ACC112 (cell line): ENCODE results near the gene PHF20.

Source experiments
- H2AFZ ChIP-seq: fragments of 200-600 bp; sonication (generic); one replicate; pipeline ENCODE4 v1.6.0; 2017; ENCODE audit warnings: antibody characterized with exemption, low read length; ENCODE audit not compliant: unreplicated experiment
- H3K27ac ChIP-seq: fragments of 200-600 bp; sonication (generic); 2 replicates; pipeline ENCODE4 v1.5.1; 2014; ENCODE audit warnings: low read depth, mild to moderate bottlenecking, antibody characterized with exemption, low read length, moderate library complexity
- H3K27me3 ChIP-seq: fragments of 200-600 bp; sonication (generic); 2 replicates; pipeline ENCODE4 v1.6.1; 2014; ENCODE audit warnings: mild to moderate bottlenecking, antibody characterized with exemption, low read length, moderate library complexity, mixed read lengths; ENCODE audit not compliant: insufficient read depth
- H3K36me3 ChIP-seq: fragments of 200-600 bp; sonication (generic); 2 replicates; pipeline ENCODE4 v1.6.1; 2016; ENCODE audit warnings: mild to moderate bottlenecking, antibody characterized with exemption, low read length, moderate library complexity, mixed read lengths; ENCODE audit not compliant: insufficient read depth
- H3K4me1 ChIP-seq: fragments of 200-600 bp; sonication (generic); one replicate; pipeline ENCODE4 v1.6.1; 2016; ENCODE audit warnings: low read length, mixed read lengths; ENCODE audit not compliant: insufficient read depth, unreplicated experiment, control insufficient read depth
- H3K4me3 ChIP-seq: fragments of 200-600 bp; sonication (generic); 2 replicates; pipeline ENCODE4 v1.5.1; 2014; ENCODE audit warnings: mild to moderate bottlenecking, low read depth, low read length
- H3K79me2 ChIP-seq: fragments of 200-600 bp; sonication (generic); one replicate; pipeline ENCODE4 v1.6.0; 2016; ENCODE audit warnings: low read length; ENCODE audit not compliant: control insufficient read depth, unreplicated experiment, insufficient read depth

PHF20 gene

DNA sequence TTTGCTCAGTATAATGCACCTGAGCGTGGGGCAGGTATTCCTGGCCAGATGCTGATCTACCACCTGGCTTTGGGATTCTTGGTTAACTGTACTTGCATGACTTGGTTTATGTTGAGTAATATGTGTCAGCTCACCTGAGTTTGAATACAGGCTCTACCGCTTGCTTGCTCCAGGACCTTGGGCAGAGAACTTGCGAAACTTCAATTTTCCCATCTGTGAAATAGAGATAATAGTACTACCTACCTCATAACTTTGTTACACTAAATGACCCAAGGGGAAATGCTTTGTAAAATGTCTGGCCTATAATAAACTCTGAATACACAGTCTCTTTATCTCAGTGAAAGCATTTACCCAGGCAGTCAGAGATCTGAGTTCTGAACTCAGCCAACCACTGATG is 130.7 kb downstream of the PHF20 start:
- peaks cover 7% of the 10 kb centered on the region for H3K79me2 ChIP-seq
- H3K27ac ChIP-seq, result peak overlapping the region; percentile 84; the same call in 1 of the 2 replicates
- H2AFZ ChIP-seq, result no peak overlapping the region
- H3K4me3 ChIP-seq, result no peak overlapping the region
- no peaks in the 10 kb centered on the region for H3K27me3 ChIP-seq
- H3K36me3 ChIP-seq, result peaks cover 6% of the 10 kb centered on the region
- H3K4me1 ChIP-seq, result peaks cover 15% of the 10 kb centered on the region

DNA sequence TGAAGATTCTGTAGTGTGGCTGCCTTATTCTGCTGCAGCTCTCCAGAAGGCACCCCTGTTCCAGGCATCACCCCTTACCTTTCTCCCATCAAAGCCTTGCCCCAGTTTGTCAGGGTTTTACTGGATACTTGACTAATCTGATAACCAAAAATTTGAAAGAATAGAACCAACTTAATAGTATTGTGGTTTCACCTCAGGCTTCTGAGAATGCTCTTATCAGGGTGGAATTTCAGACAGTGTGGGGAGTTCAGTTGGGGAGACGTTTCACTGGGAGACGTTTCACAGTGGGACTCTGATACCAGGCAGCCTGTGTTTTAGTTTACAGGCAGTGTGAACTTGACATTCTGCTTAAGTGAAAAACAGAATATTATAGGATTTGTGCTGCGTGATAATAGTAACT is 132.0 kb downstream of the PHF20 start:
- H3K27me3 ChIP-seq, result no peaks in the 10 kb centered on the region
- no peak overlapping the region for H3K27ac ChIP-seq
- H3K36me3 ChIP-seq, result peaks cover 6% of the 10 kb centered on the region
- peaks cover 15% of the 10 kb centered on the region for H3K4me1 ChIP-seq
- no peak overlapping the region for H2AFZ ChIP-seq
- no peak overlapping the region for H3K4me3 ChIP-seq
- H3K79me2 ChIP-seq, result peaks cover 7% of the 10 kb centered on the region

DNA sequence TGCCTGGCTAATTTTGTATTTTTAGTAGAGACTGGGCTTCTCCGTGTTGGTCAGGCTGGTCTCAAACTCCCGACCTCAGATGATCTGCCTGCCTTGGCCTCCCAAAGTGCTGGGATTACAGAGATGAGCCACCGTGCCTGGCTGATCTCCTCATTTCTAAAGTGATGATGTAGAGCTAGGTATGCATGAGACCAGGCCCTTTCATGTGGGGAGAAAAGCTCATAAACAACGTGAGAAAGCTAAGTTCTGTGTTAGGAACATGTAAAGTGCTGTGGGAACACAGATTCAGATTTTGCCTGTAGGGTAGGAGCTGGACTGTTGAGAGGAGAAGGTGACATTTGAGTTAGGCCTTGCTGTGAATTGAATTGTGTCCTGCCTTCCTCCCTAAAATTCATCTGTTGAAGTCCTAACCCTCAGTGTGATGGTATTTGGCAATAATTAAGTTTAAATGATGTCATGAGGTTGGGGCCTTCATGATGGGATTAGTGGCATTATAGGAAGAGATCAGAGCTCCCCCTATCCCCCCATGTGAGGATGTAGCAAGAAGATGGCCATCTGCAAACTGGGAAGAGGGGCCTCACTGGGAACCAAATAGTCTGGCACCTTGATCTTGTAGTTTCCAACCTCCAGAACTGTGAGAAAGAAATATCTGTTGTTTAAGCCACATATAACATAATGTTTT is 133.3 kb downstream of the PHF20 start:
- Histone ChIP-seq H3K79me2 (peaks cover 7% of the 10 kb centered on the region), H3K27ac (no peak overlapping the region), H3K4me1 (peaks cover 15% of the 10 kb centered on the region), H3K4me3 (no peak overlapping the region), H3K36me3 (no peaks in the 10 kb centered on the region), H3K27me3 (no peaks in the 10 kb centered on the region), H2AFZ (no peak overlapping the region)

DNA sequence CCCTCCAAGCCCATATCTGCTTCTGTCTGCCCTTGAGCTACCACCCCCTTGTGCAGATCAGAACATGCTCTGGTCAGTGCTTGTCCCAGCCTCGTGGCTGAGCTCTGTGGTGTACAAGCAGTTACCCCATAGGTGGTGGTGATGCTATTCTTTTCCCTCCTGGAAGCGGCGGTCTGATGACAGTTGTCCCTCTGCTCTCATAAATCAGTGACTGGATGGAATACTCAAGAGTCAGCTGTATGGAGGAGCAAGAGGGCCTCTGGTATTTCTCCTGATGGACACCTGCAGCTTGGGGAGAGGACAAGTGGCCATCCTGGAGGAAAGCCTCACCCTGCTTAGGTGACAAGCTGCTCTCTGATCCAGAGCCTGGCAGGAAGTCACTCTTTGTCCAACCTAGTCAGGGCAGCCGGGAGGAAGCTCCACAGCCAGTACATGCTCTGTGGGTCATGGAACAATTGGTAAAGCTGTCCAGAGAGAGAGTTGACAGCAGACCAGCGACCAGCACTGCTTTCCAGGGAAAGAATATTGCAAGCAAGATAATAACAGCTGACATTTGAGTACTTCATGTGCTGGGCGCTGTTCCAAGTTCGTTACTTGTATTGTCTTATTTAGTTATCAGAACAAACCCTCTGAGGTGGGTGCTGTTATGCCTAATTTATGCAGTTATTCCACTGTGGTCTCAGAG is 135.3 kb downstream of the PHF20 start:
- Histone ChIP-seq H3K27ac (no peak overlapping the region), H2AFZ (no peak overlapping the region), H3K4me3 (no peak overlapping the region), H3K36me3 (no peaks in the 10 kb centered on the region), H3K27me3 (no peaks in the 10 kb centered on the region), H3K79me2 (peaks cover 7% of the 10 kb centered on the region), H3K4me1 (peaks cover 6% of the 10 kb centered on the region)

DNA sequence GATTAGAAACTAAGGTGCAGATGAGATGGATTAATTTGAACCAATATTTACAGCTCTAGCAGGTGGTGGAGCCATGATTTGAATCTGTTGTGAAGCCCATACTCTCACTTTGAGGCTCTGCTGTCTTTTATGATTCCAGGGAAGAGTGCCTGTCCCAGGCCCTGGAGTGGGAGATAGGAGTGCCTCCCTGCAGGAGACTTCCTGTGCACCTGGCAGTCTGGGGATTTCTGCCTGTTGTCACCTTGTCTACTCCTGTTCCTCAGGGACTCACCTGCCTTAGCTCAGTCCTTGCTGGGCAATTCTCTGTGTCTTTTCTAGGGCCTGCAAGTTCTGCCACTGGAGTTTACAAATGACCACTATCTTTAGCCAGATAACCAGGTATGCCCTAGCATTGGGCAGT is 136.2 kb downstream of the PHF20 start:
- H3K36me3 ChIP-seq, result no peaks in the 10 kb centered on the region
- H3K4me1 ChIP-seq, result no peaks in the 10 kb centered on the region
- no peak overlapping the region for H2AFZ ChIP-seq
- no peak overlapping the region for H3K4me3 ChIP-seq
- no peak overlapping the region for H3K27ac ChIP-seq
- H3K79me2 ChIP-seq, result peaks cover 7% of the 10 kb centered on the region
- H3K27me3 ChIP-seq, result no peaks in the 10 kb centered on the region

DNA sequence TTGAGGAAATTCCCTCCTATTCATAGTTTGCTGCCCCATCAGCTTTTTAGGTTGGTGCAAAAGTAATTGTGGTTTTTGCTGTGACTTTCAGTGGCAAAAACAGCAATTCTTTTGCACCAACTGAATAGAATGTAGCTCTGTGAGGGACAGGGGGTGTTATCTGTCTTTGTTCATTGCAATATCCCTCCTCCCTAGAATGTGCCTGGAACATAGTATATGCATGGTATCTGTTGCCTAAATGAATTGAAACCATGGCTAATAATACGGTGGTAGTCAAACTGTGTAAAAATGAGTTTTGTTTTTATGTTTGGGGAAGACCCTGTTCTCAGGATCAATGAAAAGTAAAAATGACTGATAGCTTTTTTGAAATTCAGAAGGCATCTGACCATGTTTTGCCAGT is 137.4 kb downstream of the PHF20 start:
- H3K27me3 ChIP-seq, result no peaks in the 10 kb centered on the region
- H2AFZ ChIP-seq, result no peak overlapping the region
- H3K79me2 ChIP-seq, result no peaks in the 10 kb centered on the region
- H3K4me3 ChIP-seq, result no peak overlapping the region
- H3K4me1 ChIP-seq, result no peaks in the 10 kb centered on the region
- H3K27ac ChIP-seq, result no peak overlapping the region
- peaks cover 4% of the 10 kb centered on the region; the same call in 1 of the 2 replicates for H3K36me3 ChIP-seq

DNA sequence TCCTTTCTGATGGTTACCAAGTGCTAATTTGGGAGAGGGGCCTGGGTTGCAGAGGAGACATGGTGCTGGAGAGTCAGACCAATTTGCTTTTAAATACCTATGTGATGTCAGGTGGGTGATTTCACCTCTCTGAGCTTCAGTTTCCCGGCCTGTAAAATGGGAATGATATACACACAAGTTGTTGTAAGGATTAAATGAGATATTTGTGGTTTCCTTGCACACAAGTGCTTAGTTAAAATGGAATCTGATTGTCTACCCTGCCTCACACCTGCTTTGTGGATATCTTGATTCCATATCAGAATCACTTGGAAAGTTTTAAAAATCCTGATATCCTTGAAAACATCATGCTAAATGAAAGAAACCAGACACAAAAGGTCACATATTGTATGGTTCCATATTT is 138.0 kb downstream of the PHF20 start:
- H3K36me3 ChIP-seq, result peaks cover 4% of the 10 kb centered on the region; the same call in 1 of the 2 replicates

DNA sequence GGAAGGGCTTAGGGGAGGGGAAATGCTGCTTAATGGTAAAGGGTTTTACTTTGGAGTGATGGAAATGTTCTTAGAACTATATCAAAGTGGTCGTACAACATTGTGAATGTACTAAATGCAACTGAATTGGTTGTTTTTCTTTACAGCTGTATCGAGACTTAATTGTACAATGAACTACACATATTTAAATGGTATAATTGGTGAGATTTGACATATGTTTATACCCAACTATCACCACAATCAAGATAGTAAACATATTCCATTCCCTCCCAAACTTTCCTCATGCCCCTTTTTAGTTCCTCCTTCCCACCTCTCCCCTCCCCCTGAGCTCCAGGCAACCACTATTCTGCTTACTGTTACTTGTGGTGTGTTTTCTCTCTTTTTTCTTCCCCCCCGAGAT is 138.4 kb downstream of the PHF20 start:
- no peak overlapping the region for H2AFZ ChIP-seq
- no peak overlapping the region for H3K27ac ChIP-seq
- H3K36me3 ChIP-seq, result peaks cover 4% of the 10 kb centered on the region; the same call in 1 of the 2 replicates
- no peaks in the 10 kb centered on the region for H3K79me2 ChIP-seq
- no peak overlapping the region for H3K4me3 ChIP-seq
- no peaks in the 10 kb centered on the region for H3K4me1 ChIP-seq
- H3K27me3 ChIP-seq, result no peaks in the 10 kb centered on the region

More for the DNA sequence above, 138.0 kb downstream of the PHF20 start:
- Histone ChIP-seq H3K4me3 (no peak overlapping the region), H3K4me1 (no peaks in the 10 kb centered on the region), H3K79me2 (no peaks in the 10 kb centered on the region), H3K27me3 (no peaks in the 10 kb centered on the region), H3K27ac (no peak overlapping the region), H2AFZ (no peak overlapping the region)

DNA sequence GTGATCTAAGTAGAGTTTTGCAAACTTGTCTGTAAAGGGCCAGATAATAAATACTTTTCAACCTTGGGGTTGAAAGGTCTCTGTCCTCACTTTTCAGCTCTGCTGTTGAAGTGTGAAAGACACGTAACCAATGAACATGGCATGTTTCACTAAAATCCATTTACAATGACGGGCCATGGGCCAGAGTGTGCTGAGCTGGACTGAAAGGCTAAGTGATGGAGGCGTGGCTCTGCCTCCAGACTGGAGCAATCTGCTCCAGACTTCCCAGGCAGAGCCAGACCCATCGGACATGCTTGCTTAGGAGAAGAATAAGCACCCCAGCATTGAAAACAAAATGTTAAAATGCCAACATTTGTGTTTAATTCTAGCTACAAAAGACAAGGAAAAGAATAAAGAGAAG is 141.1 kb downstream of the PHF20 start:
- H3K36me3 ChIP-seq, result peaks cover 7% of the 10 kb centered on the region; the same call in 1 of the 2 replicates
- H3K27me3 ChIP-seq, result no peaks in the 10 kb centered on the region
- H2AFZ ChIP-seq, result no peak overlapping the region
- no peak overlapping the region for H3K27ac ChIP-seq
- no peaks in the 10 kb centered on the region for H3K4me1 ChIP-seq
- H3K79me2 ChIP-seq, result no peaks in the 10 kb centered on the region
- no peak overlapping the region for H3K4me3 ChIP-seq

DNA sequence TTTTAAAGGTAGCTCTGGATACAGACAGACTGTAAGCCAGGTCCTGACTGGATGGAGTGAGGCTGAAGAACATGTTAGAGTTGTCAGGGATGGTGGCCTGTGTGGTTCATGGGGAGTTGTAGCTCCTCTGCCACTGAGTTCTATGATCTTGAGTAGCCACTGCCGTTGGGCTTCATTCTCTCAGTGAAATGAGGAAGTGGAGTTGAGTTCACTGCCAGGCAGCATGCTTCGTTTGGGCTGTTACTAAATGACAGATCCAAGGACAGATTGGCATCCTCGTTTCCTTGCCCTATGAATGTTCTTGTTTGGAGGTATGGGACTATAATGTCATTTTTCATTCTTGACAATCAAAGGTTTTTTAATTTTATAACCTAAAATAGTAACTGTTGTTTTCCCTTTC is 145.3 kb downstream of the PHF20 start:
- no peak overlapping the region for H2AFZ ChIP-seq
- H3K27ac ChIP-seq, result no peak overlapping the region
- no peaks in the 10 kb centered on the region for H3K4me1 ChIP-seq
- H3K79me2 ChIP-seq, result no peaks in the 10 kb centered on the region
- H3K36me3 ChIP-seq, result peaks cover 18% of the 10 kb centered on the region; the same call in 1 of the 2 replicates
- no peak overlapping the region for H3K4me3 ChIP-seq
- no peaks in the 10 kb centered on the region for H3K27me3 ChIP-seq

DNA sequence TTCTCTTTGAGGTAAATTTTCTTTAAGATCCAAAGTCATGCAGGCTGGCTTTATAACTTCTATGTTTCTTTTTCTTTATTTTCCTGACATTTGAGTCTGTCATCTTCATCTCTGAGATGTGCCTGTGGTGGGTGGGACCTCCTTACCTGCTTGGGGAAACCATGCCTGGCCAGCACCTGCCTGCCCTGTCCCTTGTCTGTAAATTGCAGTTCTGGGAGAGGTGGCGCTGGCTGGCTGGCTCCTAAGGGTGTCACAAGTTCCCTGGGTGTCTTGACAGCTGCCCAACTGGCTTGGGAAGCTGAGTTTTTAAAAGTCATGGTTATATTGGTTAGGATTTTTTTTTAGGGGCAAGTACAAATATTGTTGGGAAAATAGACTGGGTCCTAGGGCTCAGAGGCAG is 146.2 kb downstream of the PHF20 start:
- H3K27ac ChIP-seq, result no peak overlapping the region
- H3K36me3 ChIP-seq, result peaks cover 18% of the 10 kb centered on the region; the same call in 1 of the 2 replicates
- H3K4me1 ChIP-seq, result no peaks in the 10 kb centered on the region
- no peaks in the 10 kb centered on the region for H3K27me3 ChIP-seq
- no peak overlapping the region for H3K4me3 ChIP-seq
- H3K79me2 ChIP-seq, result no peaks in the 10 kb centered on the region
- H2AFZ ChIP-seq, result no peak overlapping the region
